IPS-11a (cell line): Measurements from ENCODE around the gene RNF10.
"Not testable (repeated sequence)": the region's sequence is repeated elsewhere in the genome, so short reads cannot be mapped to it uniquely, and the experiment has no call there.

Source experiments
- H3K4me3 ChIP-seq: one replicate; pipeline ENCODE4 v1.5.1; 2013; ENCODE audit warnings: low read depth, low read length, control low read depth

RNF10 gene

GRCh38 chr12:120534203-120534702, at the start of gene RNF10:
RNF10 (plus strand) TSS chr12:120534356; CDS start chr12:120534812, 456 bp downstream.
- peak within 1 kb of the TSS; percentile 88 for H3K4me3 ChIP-seq

- H3K4me3 ChIP-seq = no peak overlapping the region
Observed at GRCh38 chr12:120485961-120486881, 47.9 kb upstream of the RNF10 start.

GRCh38 chr12:120487552-120487951, 46.6 kb upstream of the RNF10 start:
- not testable (repeated sequence) for H3K4me3 ChIP-seq

- no peak overlapping the region for H3K4me3 ChIP-seq
Observed at GRCh38 chr12:120488057-120488640, 46.0 kb upstream of the RNF10 start.

- no peak overlapping the region for H3K4me3 ChIP-seq
Observed at GRCh38 chr12:120489018-120489417, 45.1 kb upstream of the RNF10 start.

GRCh38 chr12:120490325-120490724, 43.8 kb upstream of the RNF10 start:
- no peak overlapping the region for H3K4me3 ChIP-seq

- no peak overlapping the region for H3K4me3 ChIP-seq
Observed at GRCh38 chr12:120490833-120491512, 43.2 kb upstream of the RNF10 start.

- H3K4me3 ChIP-seq = peak overlapping the region; percentile 50
Observed at GRCh38 chr12:120495186-120495730, 38.9 kb upstream of the RNF10 start.

- H3K4me3 ChIP-seq = peak within 1 kb of the TSS; percentile 56
Observed at GRCh38 chr12:120495731-120496412, 38.3 kb upstream of the RNF10 start, which contains the start of gene DYNLL1. DYNLL1 (plus strand) TSS chr12:120496113; CDS start chr12:120496422, 309 bp downstream.

- H3K4me3 ChIP-seq = peak overlapping the region; percentile 56
Observed at GRCh38 chr12:120496413-120497340, 37.5 kb upstream of the RNF10 start.

- peak overlapping the region; percentile 56 for H3K4me3 ChIP-seq
Observed at GRCh38 chr12:120497524-120498150, 36.5 kb upstream of the RNF10 start.

- no peak overlapping the region for H3K4me3 ChIP-seq
Observed at GRCh38 chr12:120498870-120499515, 35.2 kb upstream of the RNF10 start.

- H3K4me3 ChIP-seq = no peak overlapping the region
Observed at GRCh38 chr12:120500581-120500980, 33.6 kb upstream of the RNF10 start.

GRCh38 chr12:120504587-120504986, 29.6 kb upstream of the RNF10 start:
- no peak overlapping the region for H3K4me3 ChIP-seq

- H3K4me3 ChIP-seq = no peak overlapping the region
Observed at GRCh38 chr12:120508537-120508936, 25.6 kb upstream of the RNF10 start.

GRCh38 chr12:120514002-120514401, 20.2 kb upstream of the RNF10 start:
- H3K4me3 ChIP-seq = no peak overlapping the region

- H3K4me3 ChIP-seq = no peak overlapping the region
Observed at GRCh38 chr12:120515496-120515895, 18.7 kb upstream of the RNF10 start.

- not testable (repeated sequence) for H3K4me3 ChIP-seq
Observed at GRCh38 chr12:120519324-120519723, 14.8 kb upstream of the RNF10 start.
